Neural crest cell (in vitro differentiated cells): ENCODE results near the gene LMCD1. TPM values are rescaled to one million over a fixed set of nuclear protein-coding genes. Genes with fewer than 3 reads are reported as not detected.

Experiments
- DNase-seq: peaks from one replicate; pipeline ENCODE4 v3.0.0; 2021; ENCODE audit warnings: low read depth, mixed read lengths, low spot score
- H3K27ac Mint-ChIP-seq: one replicate; pipeline ENCODE4 v1.8.0; 2021; ENCODE audit warnings: mild to moderate bottlenecking, mixed read lengths; ENCODE audit not compliant: unreplicated experiment
- H3K27me3 Mint-ChIP-seq: 2 replicates; pipeline ENCODE4 v1.8.0; 2021; ENCODE audit warnings: low read depth, mild to moderate bottlenecking, mixed read lengths
- H3K36me3 Mint-ChIP-seq: 2 replicates; pipeline ENCODE4 v1.8.0; 2021; ENCODE audit warnings: low read depth, mild to moderate bottlenecking, mixed read lengths
- H3K4me1 Mint-ChIP-seq: 2 replicates; pipeline ENCODE4 v1.8.0; 2021; ENCODE audit warnings: mixed read lengths
- H3K4me3 Mint-ChIP-seq: one replicate; pipeline ENCODE4 v1.8.0; 2021; ENCODE audit warnings: mild to moderate bottlenecking, mixed read lengths
- H3K9me3 Mint-ChIP-seq: 2 replicates; pipeline ENCODE4 v1.8.0; 2021; ENCODE audit warnings: mixed read lengths
- total RNA-seq: library from RNA; stranded (reverse); gene quantifications from 2 replicates; pipeline ENCODE4 v1.2.1, GENCODE V29; 2021
- TF ChIP-seq, protein P1 (sequence below): fragments of 200-600 bp; sonication (generic); conservative IDR thresholded peaks from 2 replicates; pipeline ENCODE4 v1.5.0; 2021; ENCODE audit warnings: antibody characterized with exemption, mild to moderate bottlenecking

Gene LMCD1
- total RNA-seq, 1 donor from 2014 or later = 28.4 TPM

DNA sequence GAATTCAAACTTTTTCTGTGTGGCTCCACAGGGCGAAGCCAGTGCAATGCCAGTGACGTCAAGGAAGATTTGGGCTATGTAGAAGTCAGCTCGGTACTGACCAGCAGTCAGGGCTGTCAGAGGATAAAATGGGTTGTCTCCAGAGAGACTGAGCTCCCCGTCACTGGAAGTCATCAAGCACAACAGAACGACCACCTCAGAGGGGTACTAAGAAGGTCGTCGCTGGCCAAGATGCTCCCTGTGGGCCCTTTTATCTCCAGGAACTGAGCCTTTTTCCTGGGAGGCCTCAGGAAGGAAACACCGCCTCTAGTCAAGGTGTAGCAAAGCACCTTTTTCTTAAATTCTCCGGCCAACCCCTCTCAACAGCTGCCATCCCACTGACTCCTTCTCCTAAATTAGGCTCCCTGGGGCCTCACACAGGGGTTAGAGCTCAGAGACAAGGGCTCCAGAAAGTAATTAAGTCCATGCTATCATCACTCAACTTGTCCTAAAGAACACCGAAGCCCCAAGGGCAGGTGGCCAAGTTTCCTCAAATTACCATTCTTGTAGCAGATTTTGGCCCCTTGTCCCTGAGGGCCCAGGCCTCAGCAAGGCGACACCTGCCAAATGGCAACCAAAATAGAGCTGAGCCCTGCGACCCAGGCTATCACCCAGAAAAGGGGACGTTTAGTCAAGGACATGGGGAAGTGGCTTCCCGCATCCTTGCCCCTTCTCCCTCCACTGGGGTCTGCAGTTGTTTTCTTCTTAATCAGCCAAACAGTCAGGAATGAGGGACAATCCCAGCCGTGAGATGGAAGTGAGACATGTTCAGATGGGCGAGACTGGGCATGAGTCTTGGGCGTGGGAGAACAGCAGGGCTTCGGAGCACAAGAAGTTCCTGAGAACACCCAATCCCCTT, 94.9 kb downstream of the LMCD1 start:
- no peaks in the 10 kb centered on the region for H3K9me3 Mint-ChIP-seq
- peak overlapping the region; percentile 59 for H3K27ac Mint-ChIP-seq
- H3K4me1 Mint-ChIP-seq = peaks cover 19% of the 10 kb centered on the region
- no peak overlapping the region for H3K4me3 Mint-ChIP-seq
- H3K27me3 Mint-ChIP-seq = no peaks in the 10 kb centered on the region
- DNase-seq = no peak
- TF ChIP-seq, protein P1, sequence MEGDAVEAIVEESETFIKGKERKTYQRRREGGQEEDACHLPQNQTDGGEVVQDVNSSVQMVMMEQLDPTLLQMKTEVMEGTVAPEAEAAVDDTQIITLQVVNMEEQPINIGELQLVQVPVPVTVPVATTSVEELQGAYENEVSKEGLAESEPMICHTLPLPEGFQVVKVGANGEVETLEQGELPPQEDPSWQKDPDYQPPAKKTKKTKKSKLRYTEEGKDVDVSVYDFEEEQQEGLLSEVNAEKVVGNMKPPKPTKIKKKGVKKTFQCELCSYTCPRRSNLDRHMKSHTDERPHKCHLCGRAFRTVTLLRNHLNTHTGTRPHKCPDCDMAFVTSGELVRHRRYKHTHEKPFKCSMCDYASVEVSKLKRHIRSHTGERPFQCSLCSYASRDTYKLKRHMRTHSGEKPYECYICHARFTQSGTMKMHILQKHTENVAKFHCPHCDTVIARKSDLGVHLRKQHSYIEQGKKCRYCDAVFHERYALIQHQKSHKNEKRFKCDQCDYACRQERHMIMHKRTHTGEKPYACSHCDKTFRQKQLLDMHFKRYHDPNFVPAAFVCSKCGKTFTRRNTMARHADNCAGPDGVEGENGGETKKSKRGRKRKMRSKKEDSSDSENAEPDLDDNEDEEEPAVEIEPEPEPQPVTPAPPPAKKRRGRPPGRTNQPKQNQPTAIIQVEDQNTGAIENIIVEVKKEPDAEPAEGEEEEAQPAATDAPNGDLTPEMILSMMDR = no peak
- no peaks in the 10 kb centered on the region for H3K36me3 Mint-ChIP-seq

DNA sequence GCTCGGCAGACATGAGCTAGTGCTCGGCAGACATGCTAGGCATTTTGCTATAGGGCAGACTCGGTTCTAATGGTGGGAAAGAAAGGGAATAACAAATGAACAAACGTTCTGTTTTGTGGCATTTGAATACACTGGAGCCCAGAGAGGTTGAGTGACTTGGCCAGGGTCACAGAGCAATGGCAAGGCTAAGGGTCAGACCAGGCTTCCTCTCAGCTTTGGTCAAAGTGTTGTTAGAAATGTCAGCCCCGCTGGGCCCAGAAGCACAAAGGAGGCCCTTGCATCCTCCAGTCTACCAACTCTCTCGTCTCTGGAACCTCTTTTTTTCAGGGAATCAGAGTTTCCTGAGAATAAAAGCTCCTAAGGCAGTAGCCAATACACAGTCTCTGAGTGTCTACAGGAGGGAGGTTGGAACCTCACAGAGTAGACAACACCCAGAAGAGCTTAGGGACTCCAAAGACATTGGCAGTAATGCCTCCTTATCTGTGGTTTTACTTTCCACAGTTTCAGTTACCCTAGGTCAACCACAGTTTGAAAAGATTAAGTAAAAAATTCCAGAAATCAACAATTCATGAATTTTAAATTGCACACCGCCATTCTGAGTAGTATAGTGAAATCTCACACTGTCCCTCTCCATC, 95.7 kb downstream of the LMCD1 start:
- H3K4me1 Mint-ChIP-seq = peaks cover 19% of the 10 kb centered on the region
- TF ChIP-seq, protein P1 = no peak
- H3K27me3 Mint-ChIP-seq = no peaks in the 10 kb centered on the region
- no peak overlapping the region for H3K4me3 Mint-ChIP-seq
- no peaks in the 10 kb centered on the region for H3K9me3 Mint-ChIP-seq
- peak overlapping the region; percentile 59 for H3K27ac Mint-ChIP-seq
- no peak for DNase-seq
- H3K36me3 Mint-ChIP-seq = no peaks in the 10 kb centered on the region

GRCh38 chr3:8599146-8599545, 97.5 kb downstream of the LMCD1 start:
- no peak for DNase-seq
- no peaks in the 10 kb centered on the region for H3K9me3 Mint-ChIP-seq
- TF ChIP-seq, protein P1 = no peak
- peaks cover 6% of the 10 kb centered on the region for H3K36me3 Mint-ChIP-seq
- H3K27me3 Mint-ChIP-seq = no peaks in the 10 kb centered on the region
- no peak overlapping the region for H3K4me3 Mint-ChIP-seq
- peaks cover 9% of the 10 kb centered on the region for H3K4me1 Mint-ChIP-seq
- no peak overlapping the region for H3K27ac Mint-ChIP-seq

GRCh38 chr3:8600457-8600856, 98.8 kb downstream of the LMCD1 start:
- peaks cover 9% of the 10 kb centered on the region for H3K4me1 Mint-ChIP-seq
- no peak for DNase-seq

GRCh38 chr3:8603115-8603710, 101.6 kb downstream of the LMCD1 start:
- Mint-ChIP-seq H3K4me1 (peaks cover 19% of the 10 kb centered on the region), H3K9me3 (no peaks in the 10 kb centered on the region), H3K27me3 (no peaks in the 10 kb centered on the region), H3K36me3 (peaks cover 6% of the 10 kb centered on the region), H3K27ac (no peak overlapping the region), H3K4me3 (no peak overlapping the region)
- DNase-seq = no peak
- TF ChIP-seq, protein P1 = no peak

More at GRCh38 chr3:8600457-8600856, 98.8 kb downstream of the LMCD1 start:
- no peaks in the 10 kb centered on the region for H3K9me3 Mint-ChIP-seq
- H3K27me3 Mint-ChIP-seq = no peaks in the 10 kb centered on the region
- peaks cover 6% of the 10 kb centered on the region for H3K36me3 Mint-ChIP-seq
- no peak overlapping the region for H3K4me3 Mint-ChIP-seq
- TF ChIP-seq, protein P1 = no peak
- H3K27ac Mint-ChIP-seq = no peak overlapping the region
